Cardiac septum (tissue), 1 donor: ENCODE data around the gene RTN4. TPM values are rescaled to one million over a fixed set of nuclear protein-coding genes. Genes with fewer than 3 reads are reported as not detected.

Source experiments
- DNase-seq: peaks from one replicate; pipeline ENCODE4 v3.0.0-alpha.2; 2020; ENCODE audit warnings: low spot score
- intact Hi-C: fragments of 100-400 bp; cut with DNase I; formaldehyde crosslinking; loops from one replicate; pipeline ENCODE4 v1.14.0; 2022
- total RNA-seq: library from RNA; stranded (reverse); fragmentation: NEBNext Ultra II Directional; extraction: Animal tissue kit (Norgen Biotek cat#: 25700); gene quantifications from one replicate; pipeline ENCODE4 v1.2.1, GENCODE V29; 2021
- donor health status: DM: no; HTN: no; CAD: no.

Gene RTN4
- total RNA-seq, 1 donor from 2014 or later: 174 TPM

- DNase-seq: no peak
- intact Hi-C loops: no loop called here
Measured at GRCh38 chr2:54979321-54980044, 70.8 kb downstream of the RTN4 start.

GRCh38 chr2:54977149-54977548 lies 73.1 kb downstream of the RTN4 start:
- intact Hi-C loops: no loop called here
- DNase-seq: no peak

GRCh38 chr2:54975598-54976492 lies 74.4 kb downstream of the RTN4 start:
- intact Hi-C loops: no loop called here
- no peak for DNase-seq

- DNase-seq: no peak
- intact Hi-C loops: no loop called here
Measured at GRCh38 chr2:54975175-54975574, 75.1 kb downstream of the RTN4 start.

GRCh38 chr2:54969940-54970338 lies 80.3 kb downstream of the RTN4 start:
- intact Hi-C loops: no loop called here
- no peak for DNase-seq

GRCh38 chr2:54969295-54969939 lies 80.8 kb downstream of the RTN4 start:
- DNase-seq: no peak
- intact Hi-C loops: no loop called here

GRCh38 chr2:54968561-54969218 lies 81.6 kb downstream of the RTN4 start:
- no peak for DNase-seq
- intact Hi-C loops: no loop called here

GRCh38 chr2:54967759-54968365 lies 82.4 kb downstream of the RTN4 start:
- intact Hi-C loops: no loop called here
- no peak for DNase-seq

- intact Hi-C loops: no loop called here
- DNase-seq: no peak
Measured at GRCh38 chr2:54967269-54967668, 83.0 kb downstream of the RTN4 start.

- no peak for DNase-seq
- intact Hi-C loops: no loop called here
Measured at GRCh38 chr2:54966837-54967236, 83.4 kb downstream of the RTN4 start.

GRCh38 chr2:54966165-54966832 lies 84.0 kb downstream of the RTN4 start:
- intact Hi-C loops: no loop called here
- no peak for DNase-seq

GRCh38 chr2:54965425-54965824 lies 84.8 kb downstream of the RTN4 start:
- intact Hi-C loops: no loop called here
- DNase-seq: no peak

GRCh38 chr2:54964816-54965215 lies 85.4 kb downstream of the RTN4 start:
- intact Hi-C loops: no loop called here
- no peak for DNase-seq

GRCh38 chr2:54964271-54964670 lies 86.0 kb downstream of the RTN4 start:
- DNase-seq: no peak
- intact Hi-C loops: no loop called here

GRCh38 chr2:54963476-54963875 lies 86.8 kb downstream of the RTN4 start:
- intact Hi-C loops: no loop called here
- no peak for DNase-seq

- no peak for DNase-seq
- intact Hi-C loops: no loop called here
Measured at GRCh38 chr2:54962935-54963440, 87.3 kb downstream of the RTN4 start.

- no peak for DNase-seq
- intact Hi-C loops: no loop called here
Measured at GRCh38 chr2:54962511-54962910, 87.7 kb downstream of the RTN4 start.

- intact Hi-C loops: no loop called here
- no peak for DNase-seq
Measured at GRCh38 chr2:54960164-54960563, 90.1 kb downstream of the RTN4 start.
